ENCODE measurements around the gene TBC1D16. TPM values are rescaled to one million over a fixed set of nuclear protein-coding genes. Genes with fewer than 3 reads are reported as not detected.

TBC1D16 gene
- total RNA-seq, 1 experiment from 2014 or later = 85.8 TPM

- H4K91ac ChIP-seq (ENCODE audit: insufficient read length, low read depth, low read length) = no peak overlapping the region
- no peaks in the 10 kb centered on the region for H4K20me1 ChIP-seq (ENCODE audit: control insufficient read depth, insufficient read depth, insufficient read length)
- H3K4me3 Mint-ChIP-seq = no peak overlapping the region
- no peak for TF ChIP-seq CTCF (conservative IDR thresholded peaks at IDR 0.05)
- no peak overlapping the region for H2BK20ac ChIP-seq (ENCODE audit: low read depth, low read length, poor library complexity, severe bottlenecking)
- no peak overlapping the region for H3K27ac ChIP-seq (ENCODE audit: insufficient read length, low read depth, low read length)
- no peaks in the 10 kb centered on the region for H3K36me3 Mint-ChIP-seq (ENCODE audit: insufficient read depth in 1 of 3, low read depth in 3 of 3)
- no peak overlapping the region for H2AFZ ChIP-seq (ENCODE audit: low read length)
- no CpG with 5 or more reads among the region's 28 CpGs for WGBS (ENCODE audit: extremely low coverage, insufficient read length, low lambda C conversion rate)
- H3K4me1 Mint-ChIP-seq = peaks cover 16 to 23% of the 10 kb centered on the region in 2 experiments
- no peak overlapping the region for H2BK15ac ChIP-seq (ENCODE audit: low read depth, low read length)
- H3K4me1 ChIP-seq (ENCODE audit: insufficient read depth, low read length) = no peaks in the 10 kb centered on the region
- H3K27me3 Mint-ChIP-seq (ENCODE audit: low read depth) = peaks cover 17% of the 10 kb centered on the region
- no peak overlapping the region for H2AK5ac ChIP-seq (ENCODE audit: insufficient read length, low read length)
- no peaks in the 10 kb centered on the region for H3K9me3 ChIP-seq (ENCODE audit: control insufficient read depth, low read depth, low read length)
- H3K18ac ChIP-seq (ENCODE audit: insufficient read length, low read depth, low read length) = no peak overlapping the region
- no peak overlapping the region for H3T11ph ChIP-seq (ENCODE audit: low read length)
- H3K9ac ChIP-seq (ENCODE audit: extremely low read depth, insufficient read length, low read length) = no peak overlapping the region
- no peak overlapping the region for H3K4me2 ChIP-seq (ENCODE audit: insufficient read depth, insufficient read length, low read length)
- H3K27me3 ChIP-seq (ENCODE audit: insufficient read depth, low read length) = no peaks in the 10 kb centered on the region
- H3K14ac ChIP-seq (ENCODE audit: insufficient read depth, low read length) = no peak overlapping the region
- no peaks in the 10 kb centered on the region for H3K79me1 ChIP-seq (ENCODE audit: insufficient read depth, low read depth, low read length, poor library complexity, severe bottlenecking)
- no peak overlapping the region for H3K56ac ChIP-seq (ENCODE audit: insufficient read length, low read depth, low read length)
- no peak overlapping the region for H3K4ac ChIP-seq (ENCODE audit: low read depth, low read length)
- no peak overlapping the region for H3K27ac Mint-ChIP-seq
- H3K23ac ChIP-seq (ENCODE audit: insufficient read length, low read depth, low read length) = no peak overlapping the region
- no peaks in the 10 kb centered on the region for H3K23me2 ChIP-seq (ENCODE audit: insufficient read length, low read depth, low read length, poor library complexity, severe bottlenecking)
- no peak overlapping the region for H4K5ac ChIP-seq (ENCODE audit: insufficient read length, low read depth, low read length)
- no peaks in the 10 kb centered on the region; a peak in 1 of 5 replicates for H3K9me3 Mint-ChIP-seq
- no peak for DNase-seq
- H2BK5ac ChIP-seq (ENCODE audit: insufficient read length, low read length) = no peak overlapping the region
- H3K79me2 ChIP-seq (ENCODE audit: insufficient read depth, low read length) = no peaks in the 10 kb centered on the region
- no peak overlapping the region for H2BK120ac ChIP-seq (ENCODE audit: low read depth, low read length, poor library complexity, severe bottlenecking)
- no peak overlapping the region for H4K8ac ChIP-seq (replicated peaks; ENCODE audit: insufficient read length, low read depth, low read length)
- no peak overlapping the region for H2BK12ac ChIP-seq (ENCODE audit: insufficient read length, low read depth, low read length)
Measured at GRCh38 chr17:79919862-79920720, 115.6 kb downstream of the TBC1D16 start.
